ENCODE results near the gene ATP2B2.

Gene ATP2B2

DNA sequence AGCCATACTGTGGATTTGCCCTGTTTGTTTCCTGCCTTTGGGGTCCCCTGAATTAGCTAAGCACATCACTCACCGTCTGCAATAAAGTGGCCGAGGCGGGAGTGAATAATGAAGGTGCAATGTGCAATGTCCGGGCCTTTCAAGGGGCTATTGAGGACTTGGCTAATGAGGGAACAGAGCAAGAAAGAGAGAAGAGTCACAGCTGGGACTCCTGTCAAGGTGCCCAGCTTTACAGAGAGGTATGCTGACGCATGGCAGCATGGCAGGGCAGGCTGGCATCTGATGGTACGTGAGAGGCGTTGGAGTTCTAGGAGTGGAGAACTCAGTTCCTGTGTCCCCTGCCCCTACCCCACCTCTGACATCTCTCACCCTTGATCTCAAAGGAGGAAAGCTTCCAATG lies 13.8 kb upstream of the ATP2B2 start:
- Histone ChIP-seq H3K27me3 (ENCODE audit: insufficient read depth, poor library complexity, severe bottlenecking) (no peaks in the 10 kb centered on the region), H3K27ac (ENCODE audit: poor library complexity, severe bottlenecking) (no peak overlapping the region), H3K36me3 (ENCODE audit: low read depth) (no peaks in the 10 kb centered on the region), H3K4me1 (ENCODE audit: insufficient read depth, poor library complexity, severe bottlenecking) (no peaks in the 10 kb centered on the region), H3K9me3 (ENCODE audit: severe bottlenecking) (no peaks in the 10 kb centered on the region), H3K4me3 (ENCODE audit: severe bottlenecking) (no peak overlapping the region)
- DNase-seq (ENCODE audit: low spot score), result peak; percentile 9
- no peak for ATAC-seq (ENCODE audit: low read depth)
- no peak for TF ChIP-seq CTCF (IDR thresholded peaks at IDR 0.05; ENCODE audit: poor library complexity, severe bottlenecking)

DNA sequence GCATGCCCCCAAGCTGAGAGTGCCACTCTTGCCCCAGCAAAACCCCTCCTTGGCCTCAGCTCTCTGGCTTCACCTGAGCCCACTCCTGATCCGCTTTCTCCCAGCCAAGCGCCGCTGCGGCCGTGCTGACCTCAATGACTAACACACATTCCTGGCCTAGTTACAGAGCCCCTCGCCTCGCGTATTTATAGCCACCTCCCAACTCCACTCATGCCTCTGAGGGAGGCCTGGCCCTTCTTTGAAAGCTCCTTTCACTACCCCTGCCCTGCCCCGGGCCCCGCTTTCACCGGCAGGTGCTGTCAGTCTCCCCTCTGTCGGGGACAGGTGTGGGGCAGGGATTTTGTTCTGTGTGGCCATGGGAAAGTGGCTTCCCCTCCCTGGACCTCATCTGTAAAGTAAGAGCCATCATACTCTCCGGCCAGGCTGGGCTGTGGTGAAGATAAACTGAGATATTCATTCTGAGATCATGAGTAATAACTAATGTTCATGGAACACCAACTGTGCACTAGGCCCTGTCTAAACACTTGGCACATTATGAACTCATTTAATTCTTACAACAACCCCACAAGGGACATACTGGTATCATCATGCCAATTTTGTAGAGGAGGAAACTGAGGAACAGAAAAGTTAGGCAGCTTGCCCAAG lies 13.2 kb upstream of the ATP2B2 start:
- DNase-seq (ENCODE audit: low spot score), result peak; percentile 47
- H3K27me3 ChIP-seq (ENCODE audit: insufficient read depth, poor library complexity, severe bottlenecking), result no peaks in the 10 kb centered on the region

DNA sequence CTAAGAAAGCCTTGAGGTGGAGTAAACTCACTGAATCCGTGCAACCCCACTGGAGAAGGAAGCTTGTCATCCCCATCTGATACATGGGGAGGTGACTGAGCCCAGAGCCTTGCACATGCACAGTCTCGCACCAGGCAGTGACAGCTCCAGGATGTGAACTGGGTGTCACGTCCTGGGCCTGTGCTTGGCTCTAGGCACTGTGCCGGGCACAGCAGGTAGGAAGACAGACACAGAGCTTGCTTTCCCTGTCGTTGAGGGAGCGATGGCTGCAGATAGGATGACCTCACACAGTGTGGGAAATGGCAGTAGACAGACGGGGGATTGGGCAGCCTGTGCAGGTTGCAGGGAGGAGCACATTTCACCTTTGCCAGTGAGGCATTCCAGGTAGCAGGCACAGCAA lies 12.2 kb upstream of the ATP2B2 start:
- no peak; the same call in 2 of the 3 replicates for ATAC-seq (ENCODE audit: low read depth)

More for the DNA sequence above, 13.2 kb upstream of the ATP2B2 start:
- Histone ChIP-seq H3K36me3 (ENCODE audit: low read depth) (no peaks in the 10 kb centered on the region), H3K4me3 (ENCODE audit: severe bottlenecking) (no peak overlapping the region), H3K27ac (ENCODE audit: poor library complexity, severe bottlenecking) (no peak overlapping the region), H3K9me3 (ENCODE audit: severe bottlenecking) (no peaks in the 10 kb centered on the region), H3K4me1 (ENCODE audit: insufficient read depth, poor library complexity, severe bottlenecking) (no peaks in the 10 kb centered on the region)
- peak; percentile 49; the same call in 1 of the 3 replicates for ATAC-seq (ENCODE audit: low read depth)
- no peak for TF ChIP-seq CTCF (IDR thresholded peaks at IDR 0.05; ENCODE audit: poor library complexity, severe bottlenecking)

GRCh38 chr3:10516544-10517452 lies 11.4 kb upstream of the ATP2B2 start:
- Histone ChIP-seq H3K9me3 (ENCODE audit: severe bottlenecking) (no peaks in the 10 kb centered on the region), H3K27ac (ENCODE audit: poor library complexity, severe bottlenecking) (no peak overlapping the region), H3K36me3 (ENCODE audit: low read depth) (no peaks in the 10 kb centered on the region), H3K27me3 (ENCODE audit: insufficient read depth, poor library complexity, severe bottlenecking) (no peaks in the 10 kb centered on the region), H3K4me1 (ENCODE audit: insufficient read depth, poor library complexity, severe bottlenecking) (no peaks in the 10 kb centered on the region), H3K4me3 (ENCODE audit: severe bottlenecking) (no peak overlapping the region)
- DNase-seq (ENCODE audit: low spot score), result peak; percentile 49
- no peak for TF ChIP-seq CTCF (IDR thresholded peaks at IDR 0.05; ENCODE audit: poor library complexity, severe bottlenecking)
- ATAC-seq (ENCODE audit: low read depth), result no peak

More for the DNA sequence above, 12.2 kb upstream of the ATP2B2 start:
- no peaks in the 10 kb centered on the region for H3K9me3 ChIP-seq (ENCODE audit: severe bottlenecking)
- no peak overlapping the region for H3K4me3 ChIP-seq (ENCODE audit: severe bottlenecking)
- H3K27ac ChIP-seq (ENCODE audit: poor library complexity, severe bottlenecking), result no peak overlapping the region
- no peaks in the 10 kb centered on the region for H3K36me3 ChIP-seq (ENCODE audit: low read depth)
- no peaks in the 10 kb centered on the region for H3K4me1 ChIP-seq (ENCODE audit: insufficient read depth, poor library complexity, severe bottlenecking)
- no peaks in the 10 kb centered on the region for H3K27me3 ChIP-seq (ENCODE audit: insufficient read depth, poor library complexity, severe bottlenecking)
- no peak for TF ChIP-seq CTCF (IDR thresholded peaks at IDR 0.05; ENCODE audit: poor library complexity, severe bottlenecking)
- peak; percentile 22 for DNase-seq (ENCODE audit: low spot score)

Data from RWPE2 (cell line).